Measurements from ENCODE around the gene ELF4.

The ELF4 gene

GRCh38 chrX:130155564-130155963 is 45.3 kb upstream of the ELF4 start:
- no peak overlapping the region for H3K4me3 ChIP-seq (ENCODE audit: low read length)
- H3K36me3 ChIP-seq (ENCODE audit: control insufficient read depth, low read length): peaks cover 9% of the 10 kb centered on the region
- no peaks in the 10 kb centered on the region for H3K9me3 ChIP-seq (ENCODE audit: control insufficient read depth, insufficient read depth, low read length)
- no peaks in the 10 kb centered on the region for H3F3A ChIP-seq (ENCODE audit: control insufficient read depth, insufficient read depth)
- H3K9me2 ChIP-seq (replicated peaks; ENCODE audit: control insufficient read depth, low read length): no peaks in the 10 kb centered on the region
- H3K27me3 ChIP-seq (ENCODE audit: control insufficient read depth, low read length): no peaks in the 10 kb centered on the region
- no peak overlapping the region for H3K27ac ChIP-seq (ENCODE audit: low read depth, low read length)
- no peak overlapping the region for H3K4me2 ChIP-seq (ENCODE audit: low read length)
- H4K20me1 ChIP-seq (ENCODE audit: control insufficient read depth, insufficient read depth, low read depth, low read length): no peaks in the 10 kb centered on the region
- TF ChIP-seq EZH2phosphoT487 (IDR thresholded peaks at IDR 0.05; ENCODE audit: borderline replicate concordance, low read length) (no peak), CTCF (IDR thresholded peaks at IDR 0.05; ENCODE audit: low read depth, low read length, poor library complexity, severe bottlenecking) (no peak)
- H3K79me2 ChIP-seq (ENCODE audit: control insufficient read depth, low read length): peaks cover 18% of the 10 kb centered on the region
- no peaks in the 10 kb centered on the region for H3K4me1 ChIP-seq (ENCODE audit: control insufficient read depth, low read length)

- no peak for TF ChIP-seq EZH2phosphoT487 (IDR thresholded peaks at IDR 0.05; ENCODE audit: borderline replicate concordance, low read length)
- H3K4me3 ChIP-seq (ENCODE audit: low read length): no peak overlapping the region
- H4K20me1 ChIP-seq (ENCODE audit: control insufficient read depth, insufficient read depth, low read depth, low read length): no peaks in the 10 kb centered on the region
- H3K9me3 ChIP-seq (ENCODE audit: control insufficient read depth, insufficient read depth, low read length): no peaks in the 10 kb centered on the region
- no peaks in the 10 kb centered on the region for H3K4me1 ChIP-seq (ENCODE audit: control insufficient read depth, low read length)
- no peak overlapping the region for H3K4me2 ChIP-seq (ENCODE audit: low read length)
- no peaks in the 10 kb centered on the region for H3K79me2 ChIP-seq (ENCODE audit: control insufficient read depth, low read length)
- peaks cover 39% of the 10 kb centered on the region for H3K36me3 ChIP-seq (ENCODE audit: control insufficient read depth, low read length)
- no peaks in the 10 kb centered on the region for H3K27me3 ChIP-seq (ENCODE audit: control insufficient read depth, low read length)
- H3K27ac ChIP-seq (ENCODE audit: low read depth, low read length): no peak overlapping the region
- no peaks in the 10 kb centered on the region for H3F3A ChIP-seq (ENCODE audit: control insufficient read depth, insufficient read depth)
- H3K9me2 ChIP-seq (replicated peaks; ENCODE audit: control insufficient read depth, low read length): no peaks in the 10 kb centered on the region
These were observed 37.3 kb upstream of the ELF4 start for GRCh38 chrX:130147631-130148030.

- no peaks in the 10 kb centered on the region for H4K20me1 ChIP-seq (ENCODE audit: control insufficient read depth, insufficient read depth, low read depth, low read length)
- TF ChIP-seq CTCF (IDR thresholded peaks at IDR 0.05; ENCODE audit: low read depth, low read length, poor library complexity, severe bottlenecking) (no peak), EZH2phosphoT487 (IDR thresholded peaks at IDR 0.05; ENCODE audit: borderline replicate concordance, low read length) (no peak)
- no peaks in the 10 kb centered on the region for H3K9me3 ChIP-seq (ENCODE audit: control insufficient read depth, insufficient read depth, low read length)
- no peaks in the 10 kb centered on the region for H3K27me3 ChIP-seq (ENCODE audit: control insufficient read depth, low read length)
- H3K4me1 ChIP-seq (ENCODE audit: control insufficient read depth, low read length): no peaks in the 10 kb centered on the region
- no peak overlapping the region for H3K4me3 ChIP-seq (ENCODE audit: low read length)
- H3K4me2 ChIP-seq (ENCODE audit: low read length): no peak overlapping the region
- no peaks in the 10 kb centered on the region for H3K79me2 ChIP-seq (ENCODE audit: control insufficient read depth, low read length)
- no peak overlapping the region for H3K27ac ChIP-seq (ENCODE audit: low read depth, low read length)
- H3K9me2 ChIP-seq (replicated peaks; ENCODE audit: control insufficient read depth, low read length): no peaks in the 10 kb centered on the region
- no peaks in the 10 kb centered on the region for H3F3A ChIP-seq (ENCODE audit: control insufficient read depth, insufficient read depth)
- peaks cover 47% of the 10 kb centered on the region for H3K36me3 ChIP-seq (ENCODE audit: control insufficient read depth, low read length)
These were observed 34.8 kb upstream of the ELF4 start for GRCh38 chrX:130145123-130145522.

- peak; percentile 30 for TF ChIP-seq CTCF (IDR thresholded peaks at IDR 0.05; ENCODE audit: low read depth, low read length, poor library complexity, severe bottlenecking)
- TF ChIP-seq EZH2phosphoT487 (IDR thresholded peaks at IDR 0.05; ENCODE audit: borderline replicate concordance, low read length): no peak
- Histone ChIP-seq H3K9me2 (replicated peaks; ENCODE audit: control insufficient read depth, low read length) (no peaks in the 10 kb centered on the region), H3K36me3 (ENCODE audit: control insufficient read depth, low read length) (peaks cover 53% of the 10 kb centered on the region), H3K4me2 (ENCODE audit: low read length) (no peak overlapping the region), H3K4me1 (ENCODE audit: control insufficient read depth, low read length) (no peaks in the 10 kb centered on the region), H3K9me3 (ENCODE audit: control insufficient read depth, insufficient read depth, low read length) (no peaks in the 10 kb centered on the region), H3K4me3 (ENCODE audit: low read length) (no peak overlapping the region), H3K27me3 (ENCODE audit: control insufficient read depth, low read length) (no peaks in the 10 kb centered on the region), H3F3A (ENCODE audit: control insufficient read depth, insufficient read depth) (no peaks in the 10 kb centered on the region), H3K79me2 (ENCODE audit: control insufficient read depth, low read length) (no peaks in the 10 kb centered on the region), H4K20me1 (ENCODE audit: control insufficient read depth, insufficient read depth, low read depth, low read length) (no peaks in the 10 kb centered on the region), H3K27ac (ENCODE audit: low read depth, low read length) (no peak overlapping the region)
These were observed 34.2 kb upstream of the ELF4 start for GRCh38 chrX:130144509-130144908.

Data from DOHH2 (cell line).